Mesenchymal stem cell (in vitro differentiated cells and primary cell): ENCODE results near the gene ACBD5.
A peak's percentile ranks its signal among the peaks of the same experiment; 100 is the strongest.
"Not testable (repeated sequence)": the region's sequence is repeated elsewhere in the genome, so short reads cannot be mapped to it uniquely, and the experiment has no call there.

Experiments used
- DNase-seq: peaks from one replicate; pipeline ENCODE4 v3.0.0-alpha.2; 2013
- H2AFZ ChIP-seq: one replicate; pipeline ENCODE4 v1.6.1; 2013; ENCODE audit warnings: low read depth, mild to moderate bottlenecking, control low read depth, inconsistent platforms, low read length, moderate library complexity
- H2AK5ac ChIP-seq: 2 replicates; pipeline ENCODE4 v1.6.1; 2013; ENCODE audit warnings: low read length, moderate library complexity, mild to moderate bottlenecking, inconsistent platforms; ENCODE audit not compliant: severe bottlenecking
- H2BK120ac ChIP-seq: one replicate; pipeline ENCODE4 v1.6.1; 2013; ENCODE audit warnings: low read depth, mild to moderate bottlenecking, inconsistent platforms, low read length, moderate library complexity
- H2BK12ac ChIP-seq, 2 experiments: one replicate each; pipeline ENCODE4 v1.6.1; 2013; ENCODE audit warnings: inconsistent platforms in 2 of 2, low read length in 2 of 2, mild to moderate bottlenecking in 2 of 2, moderate library complexity in 2 of 2, control low read depth in 1 of 2
- H2BK15ac ChIP-seq: one replicate; pipeline ENCODE4 v1.6.1; 2013; ENCODE audit warnings: mild to moderate bottlenecking, low read depth, inconsistent platforms; ENCODE audit not compliant: poor library complexity, severe bottlenecking
- H2BK5ac ChIP-seq: 2 replicates; pipeline ENCODE4 v1.6.1; 2013; ENCODE audit warnings: low read depth, mild to moderate bottlenecking, low read length, control low read depth, inconsistent platforms; ENCODE audit not compliant: poor library complexity, severe bottlenecking
- H3K14ac ChIP-seq, 2 experiments: one replicate each; pipeline ENCODE4 v1.6.1; 2013; ENCODE audit warnings: inconsistent platforms in 2 of 2, low read length in 2 of 2, control low read depth in 1 of 2, mild to moderate bottlenecking in 1 of 2, moderate library complexity in 1 of 2
- H3K18ac ChIP-seq, 2 experiments: one replicate each; pipeline ENCODE4 v1.6.1; 2013; ENCODE audit warnings: inconsistent platforms in 2 of 2, low read length in 2 of 2, control low read depth in 1 of 2, low read depth in 1 of 2, mild to moderate bottlenecking in 1 of 2
- H3K23ac ChIP-seq, 2 experiments: one replicate each; pipeline ENCODE4 v1.6.1; 2013; ENCODE audit warnings: inconsistent platforms in 2 of 2, low read length in 2 of 2, mild to moderate bottlenecking in 2 of 2, moderate library complexity in 2 of 2, control low read depth in 1 of 2
- H3K27ac ChIP-seq: 2 replicates; pipeline ENCODE4 v1.5.1; 2013; ENCODE audit warnings: mild to moderate bottlenecking, moderate library complexity, low read length, control low read depth, inconsistent platforms; ENCODE audit not compliant: poor library complexity, severe bottlenecking
- H3K27me3 ChIP-seq, 2 experiments: 2 replicates each; pipeline versions ENCODE4 v1.6.1 to v1.7.0; 2013; ENCODE audit warnings: low read length in 2 of 2, mild to moderate bottlenecking in 2 of 2, moderate library complexity in 2 of 2, control low read depth in 1 of 2, inconsistent platforms in 1 of 2; ENCODE audit not compliant: control insufficient read depth in 1 of 2, insufficient read depth in 1 of 2
- H3K36me3 ChIP-seq, 2 experiments: 2 replicates each; pipeline versions ENCODE4 v1.6.1 to v1.7.0; 2013; ENCODE audit warnings: low read length in 2 of 2, control low read depth in 1 of 2, inconsistent platforms in 1 of 2, low read depth in 1 of 2, mild to moderate bottlenecking in 1 of 2; ENCODE audit not compliant: insufficient read depth in 2 of 2, control insufficient read depth in 1 of 2
- H3K4ac ChIP-seq, 2 experiments: one replicate each; pipeline ENCODE4 v1.6.1; 2013; ENCODE audit warnings: inconsistent platforms in 2 of 2, low read length in 2 of 2, mild to moderate bottlenecking in 2 of 2, moderate library complexity in 2 of 2, control low read depth in 1 of 2, low read depth in 1 of 2
- H3K4me1 ChIP-seq: 2 replicates; pipeline ENCODE4 v1.6.1; 2013; ENCODE audit warnings: low read depth, low read length, control low read depth; ENCODE audit not compliant: control insufficient read depth, insufficient read depth
- H3K4me2 ChIP-seq: 2 replicates; pipeline ENCODE4 v1.6.1; 2013; ENCODE audit warnings: low read length, mild to moderate bottlenecking, inconsistent platforms; ENCODE audit not compliant: poor library complexity, severe bottlenecking
- H3K4me3 ChIP-seq, 2 experiments: 2 replicates each; pipeline versions ENCODE4 v1.5.1 to v1.7.0; 2013; ENCODE audit warnings: low read length in 2 of 2, mild to moderate bottlenecking in 2 of 2, control low read depth in 1 of 2, low read depth in 1 of 2; ENCODE audit not compliant: insufficient read depth in 1 of 2
- H3K79me1 ChIP-seq: replicated peaks from 2 replicates; pipeline ENCODE4 v1.6.1; 2013; ENCODE audit warnings: mild to moderate bottlenecking, control low read depth, low read length, inconsistent platforms; ENCODE audit not compliant: poor library complexity, severe bottlenecking
- H3K9ac ChIP-seq: 2 replicates; pipeline ENCODE4 v1.7.0; 2013; ENCODE audit warnings: mild to moderate bottlenecking, low read length, moderate library complexity
- H3K9me3 ChIP-seq: 2 replicates; pipeline ENCODE4 v1.7.0; 2013; ENCODE audit warnings: mild to moderate bottlenecking, low read length; ENCODE audit not compliant: control insufficient read depth
- H4K8ac ChIP-seq: one replicate; pipeline ENCODE4 v1.6.1; 2013; ENCODE audit warnings: inconsistent platforms, mild to moderate bottlenecking, low read length, moderate library complexity
- H4K91ac ChIP-seq: one replicate; pipeline ENCODE4 v1.6.1; 2013; ENCODE audit warnings: mild to moderate bottlenecking, low read length, inconsistent platforms
- WGBS: methylation state at CpG from one replicate; pipeline ENCODE4 v1.1.7; 2013; ENCODE audit warnings: mixed read lengths; 5-methylcytosine and 5-hydroxymethylcytosine counted together

The ACBD5 gene

GRCh38 chr10:27262788-27263187, 22.2 kb upstream of the ACBD5 start:
- not testable (repeated sequence) for H2BK120ac ChIP-seq, H3K9ac ChIP-seq, H3K27ac ChIP-seq, H2BK5ac ChIP-seq, H3K18ac ChIP-seq, H3K4ac ChIP-seq, H3K36me3 ChIP-seq, H3K4me1 ChIP-seq, H3K9me3 ChIP-seq, H3K4me2 ChIP-seq, H2AK5ac ChIP-seq, H2BK12ac ChIP-seq, H2AFZ ChIP-seq, DNase-seq, H3K79me1 ChIP-seq, H3K14ac ChIP-seq, H4K8ac ChIP-seq, H4K91ac ChIP-seq, H2BK15ac ChIP-seq, H3K23ac ChIP-seq, H3K4me3 ChIP-seq
- WGBS: 100% methylated on average over 2 of the region's 7 CpGs
- peaks cover 14 to 55% of the 10 kb centered on the region in 2 experiments for H3K27me3 ChIP-seq

- Histone ChIP-seq H3K9ac (peak overlapping the region; percentile 36), H4K8ac (peak overlapping the region; percentile 50), H2AFZ (peak overlapping the region; percentile 77), H3K4me1 (peaks cover 10% of the 10 kb centered on the region), H2BK15ac (no peak overlapping the region), H3K4me2 (peak overlapping the region; percentile 98), H2BK120ac (no peak overlapping the region), H3K79me1 (no peaks in the 10 kb centered on the region), H3K4ac (no peak overlapping the region), H2BK12ac (no peak overlapping the region), H3K14ac (no peak overlapping the region), H4K91ac (peak overlapping the region; percentile 34), H3K4me3 (peak overlapping the region; percentile 72 to 76), H3K23ac (no peak overlapping the region), H3K9me3 (no peaks in the 10 kb centered on the region), H3K36me3 (peaks cover 0 to 3% of the 10 kb centered on the region in 2 experiments), H2AK5ac (no peak overlapping the region), H3K27ac (no peak overlapping the region), H2BK5ac (peak overlapping the region; percentile 31), H3K18ac (no peak overlapping the region), H3K27me3 (peaks cover 18 to 54% of the 10 kb centered on the region in 2 experiments)
- 3% methylated on average over 57 of the region's 75 CpGs for WGBS
- no peak for DNase-seq
Observed at GRCh38 chr10:27258838-27259812, 18.5 kb upstream of the ACBD5 start.

GRCh38 chr10:27258492-27258837, 17.9 kb upstream of the ACBD5 start:
- H3K4me1 ChIP-seq: peaks cover 10% of the 10 kb centered on the region
- H2AK5ac ChIP-seq: no peak overlapping the region
- H3K27ac ChIP-seq: no peak overlapping the region
- peaks cover 0 to 3% of the 10 kb centered on the region in 2 experiments for H3K36me3 ChIP-seq
- H2BK15ac ChIP-seq: no peak overlapping the region
- DNase-seq: no peak
- H2BK12ac ChIP-seq: no peak overlapping the region
- peak overlapping the region; percentile 98 for H3K4me2 ChIP-seq
- peaks cover 18 to 54% of the 10 kb centered on the region in 2 experiments for H3K27me3 ChIP-seq
- no peak overlapping the region for H3K18ac ChIP-seq
- no peak overlapping the region for H3K4ac ChIP-seq
- H2BK120ac ChIP-seq: no peak overlapping the region
- peak overlapping the region; percentile 36 for H3K9ac ChIP-seq
- H3K9me3 ChIP-seq: no peaks in the 10 kb centered on the region
- no peak overlapping the region for H3K14ac ChIP-seq
- 8% methylated on average over 18 of the region's 18 CpGs for WGBS
- H2BK5ac ChIP-seq: no peak overlapping the region
- no peak overlapping the region for H3K23ac ChIP-seq
- H3K4me3 ChIP-seq: peak overlapping the region; percentile 72 to 76
- no peak overlapping the region for H4K91ac ChIP-seq
- peak overlapping the region; percentile 61 for H2AFZ ChIP-seq
- no peak overlapping the region for H4K8ac ChIP-seq
- H3K79me1 ChIP-seq: no peaks in the 10 kb centered on the region

GRCh38 chr10:27256299-27257189, 15.9 kb upstream of the ACBD5 start:
- no peak overlapping the region for H2BK5ac ChIP-seq
- no peak overlapping the region for H3K4me3 ChIP-seq
- WGBS: 97% methylated on average over 33 of the region's 58 CpGs

More at GRCh38 chr10:27256299-27257189, 15.9 kb upstream of the ACBD5 start:
- H2BK12ac ChIP-seq: no peak overlapping the region
- no peak overlapping the region for H3K9ac ChIP-seq
- no peak overlapping the region for H3K18ac ChIP-seq
- DNase-seq: no peak
- H3K27ac ChIP-seq: no peak overlapping the region
- no peak overlapping the region for H2BK15ac ChIP-seq
- peaks cover 18 to 42% of the 10 kb centered on the region in 2 experiments for H3K27me3 ChIP-seq
- H3K4me2 ChIP-seq: no peak overlapping the region
- no peak overlapping the region for H3K14ac ChIP-seq
- peaks cover 10% of the 10 kb centered on the region for H3K4me1 ChIP-seq
- H2BK120ac ChIP-seq: no peak overlapping the region
- H4K91ac ChIP-seq: no peak overlapping the region
- H3K9me3 ChIP-seq: no peaks in the 10 kb centered on the region
- no peak overlapping the region for H2AFZ ChIP-seq
- no peak overlapping the region for H2AK5ac ChIP-seq
- H3K79me1 ChIP-seq: no peaks in the 10 kb centered on the region
- H4K8ac ChIP-seq: no peak overlapping the region
- H3K4ac ChIP-seq: no peak overlapping the region
- H3K23ac ChIP-seq: no peak overlapping the region
- H3K36me3 ChIP-seq: peaks cover 0 to 6% of the 10 kb centered on the region in 2 experiments
